Fibroblast of villous mesenchyme (primary cell): Measurements from ENCODE around the gene SNU13. TPM values are rescaled to one million over a fixed set of nuclear protein-coding genes. Genes with fewer than 3 reads are reported as not detected.
"Not testable (repeated sequence)": the region's sequence is repeated elsewhere in the genome, so short reads cannot be mapped to it uniquely, and the experiment has no call there.

Source experiments
- DNase-seq: peaks from one replicate; pipeline ENCODE4 v3.0.0-alpha.2; 2010; ENCODE audit warnings: low read depth
- H3K4me3 ChIP-seq: 2 replicates; pipeline ENCODE4 v1.5.1; 2011; ENCODE audit warnings: low read depth, mild to moderate bottlenecking, low read length
- small RNA-seq: library from RNA; depleted of rRNA; stranded (forward); fragments of <200 nt; gene quantifications from one replicate; pipeline ENCODE3, GENCODE V24; 2012
- total RNA-seq: library from RNA; depleted of rRNA; stranded (reverse); fragments of >200 nt; gene quantifications from 2 replicates; pipeline ENCODE4 v1.2.3, GENCODE V29; 2012
- TF ChIP-seq, protein P1 (sequence below): IDR thresholded peaks from 2 replicates; pipeline ENCODE4 v1.5.1; 2012; ENCODE audit warnings: low read depth, mild to moderate bottlenecking, low read length; ENCODE audit not compliant: insufficient read depth

SNU13 gene
- total RNA-seq, 1 donor: 73.8 TPM

DNA sequence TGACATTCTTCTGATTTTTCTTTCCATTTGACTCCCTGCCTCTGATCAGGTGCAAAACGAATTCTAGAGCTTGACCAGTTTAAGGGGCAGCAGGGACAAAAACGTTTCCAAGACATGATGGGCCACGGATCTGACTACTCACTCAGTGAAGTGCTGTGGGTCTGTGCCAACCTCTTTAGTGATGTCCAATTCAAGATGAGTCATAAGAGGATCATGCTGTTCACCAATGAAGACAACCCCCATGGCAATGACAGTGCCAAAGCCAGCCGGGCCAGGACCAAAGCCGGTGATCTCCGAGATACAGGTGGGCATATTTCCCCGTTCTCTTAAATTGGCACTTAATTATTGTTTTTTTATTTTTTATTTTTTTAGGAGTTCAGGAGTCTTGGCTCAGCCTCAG, 52.2 kb downstream of the SNU13 start:
- TF ChIP-seq, protein P1, sequence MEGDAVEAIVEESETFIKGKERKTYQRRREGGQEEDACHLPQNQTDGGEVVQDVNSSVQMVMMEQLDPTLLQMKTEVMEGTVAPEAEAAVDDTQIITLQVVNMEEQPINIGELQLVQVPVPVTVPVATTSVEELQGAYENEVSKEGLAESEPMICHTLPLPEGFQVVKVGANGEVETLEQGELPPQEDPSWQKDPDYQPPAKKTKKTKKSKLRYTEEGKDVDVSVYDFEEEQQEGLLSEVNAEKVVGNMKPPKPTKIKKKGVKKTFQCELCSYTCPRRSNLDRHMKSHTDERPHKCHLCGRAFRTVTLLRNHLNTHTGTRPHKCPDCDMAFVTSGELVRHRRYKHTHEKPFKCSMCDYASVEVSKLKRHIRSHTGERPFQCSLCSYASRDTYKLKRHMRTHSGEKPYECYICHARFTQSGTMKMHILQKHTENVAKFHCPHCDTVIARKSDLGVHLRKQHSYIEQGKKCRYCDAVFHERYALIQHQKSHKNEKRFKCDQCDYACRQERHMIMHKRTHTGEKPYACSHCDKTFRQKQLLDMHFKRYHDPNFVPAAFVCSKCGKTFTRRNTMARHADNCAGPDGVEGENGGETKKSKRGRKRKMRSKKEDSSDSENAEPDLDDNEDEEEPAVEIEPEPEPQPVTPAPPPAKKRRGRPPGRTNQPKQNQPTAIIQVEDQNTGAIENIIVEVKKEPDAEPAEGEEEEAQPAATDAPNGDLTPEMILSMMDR: no peak
- H3K4me3 ChIP-seq: no peak overlapping the region
- no peak for DNase-seq

DNA sequence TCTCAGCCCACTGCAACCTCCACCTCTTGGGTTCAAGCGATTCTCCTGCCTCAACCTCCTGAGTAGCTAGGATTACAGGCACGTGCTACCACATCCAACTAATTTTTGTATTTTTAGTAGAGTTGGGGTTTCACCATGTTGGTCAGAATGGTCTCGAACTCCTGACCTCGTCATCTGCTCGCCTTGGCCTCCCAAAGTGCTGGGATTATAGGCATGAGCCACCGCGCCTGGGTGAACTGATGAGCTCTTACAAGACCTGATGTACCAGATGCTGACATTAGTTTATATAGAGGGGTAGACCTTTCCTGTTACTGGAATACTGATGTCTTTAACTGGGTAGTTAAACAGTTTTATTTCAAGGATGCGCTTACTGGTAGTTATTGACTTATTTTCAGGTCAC, 54.1 kb downstream of the SNU13 start:
- DNase-seq, H3K4me3 ChIP-seq: not testable (repeated sequence)

DNA sequence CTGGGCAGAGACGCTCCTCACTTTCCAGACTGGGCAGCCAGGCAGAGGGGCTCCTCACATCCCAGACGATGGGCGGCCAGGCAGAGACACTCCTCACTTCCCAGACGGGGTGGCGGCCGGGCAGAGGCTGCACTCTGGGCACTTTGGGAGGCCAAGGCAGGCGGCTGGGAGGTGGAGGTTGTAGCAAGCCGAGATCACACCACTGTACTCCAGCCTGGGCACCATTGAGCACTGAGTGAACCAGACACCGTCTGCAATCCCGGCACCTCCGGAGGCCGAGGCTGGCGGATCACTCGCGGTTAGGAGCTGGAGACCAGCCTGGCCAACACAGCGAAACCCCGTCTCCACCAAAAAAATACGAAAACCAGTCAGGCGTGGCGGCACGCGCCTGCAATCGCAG, 57.1 kb downstream of the SNU13 start:
- H3K4me3 ChIP-seq, DNase-seq: not testable (repeated sequence)

DNA sequence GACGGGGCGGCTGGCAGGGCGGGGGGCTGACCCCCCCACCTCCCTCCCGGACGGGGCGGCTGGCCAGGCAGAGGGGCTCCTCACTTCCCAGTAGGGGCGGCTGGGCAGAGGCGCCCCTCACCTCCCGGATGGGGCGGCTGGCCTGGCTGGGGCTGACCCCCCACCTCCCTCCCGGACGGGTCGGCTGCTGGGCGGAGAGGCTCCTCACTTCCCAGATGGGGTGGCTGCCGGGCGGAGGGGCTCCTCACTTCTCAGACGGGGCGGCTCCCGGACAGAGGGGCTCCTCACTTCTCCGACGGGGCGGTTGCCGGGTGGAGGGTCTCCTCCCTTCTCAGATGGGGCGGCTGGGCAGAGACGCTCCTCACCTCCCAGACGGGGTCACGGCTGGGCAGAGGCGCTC, 57.6 kb downstream of the SNU13 start:
- not testable (repeated sequence) for DNase-seq, H3K4me3 ChIP-seq

DNA sequence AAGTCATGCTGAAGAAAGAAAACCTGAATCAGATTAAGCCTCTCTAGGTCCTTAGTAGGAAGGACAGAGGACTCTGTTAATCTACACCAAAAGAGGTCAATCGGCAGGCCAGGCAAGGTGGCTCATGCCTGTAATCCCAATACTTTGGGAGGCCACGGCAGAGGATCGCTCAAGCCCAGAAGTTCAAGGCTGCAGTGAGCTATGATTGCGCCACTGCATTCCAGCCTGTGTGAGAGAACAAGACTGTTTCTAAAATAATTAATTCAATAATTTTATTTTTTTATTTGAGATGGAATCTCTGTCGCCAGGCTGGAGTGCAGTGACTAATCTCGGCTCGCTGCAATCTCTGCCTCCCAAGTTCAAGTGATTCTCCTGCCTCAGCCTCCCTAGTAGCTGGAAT, 63.1 kb downstream of the SNU13 start:
- DNase-seq: no peak
- H3K4me3 ChIP-seq: no peak overlapping the region
- TF ChIP-seq, protein P1: no peak

Small RNA genes lying within 50 kb of the gene (small RNA-seq; reads per million reads assigned to genes)
- gene HMGN2P10 (not detected), gene RF00019 (not detected), gene RNU6-476P (not detected), gene RNU6ATAC22P (not detected)

Other genes with a start within 250 kb of the SNU13 start
- gene TOB2, start 242.1 kb downstream of the SNU13 start, total RNA-seq: 23.2 and 35.4 TPM in 2 replicates
- gene PHF5A, start 220.2 kb downstream of the SNU13 start, total RNA-seq: 38.0 and 51.0 TPM in 2 replicates
- gene ACO2, start 219.8 kb downstream of the SNU13 start, total RNA-seq: 50.6 and 69.1 TPM in 2 replicates
- gene POLR3H, start 144.4 kb downstream of the SNU13 start, total RNA-seq: 24.8 and 28.1 TPM in 2 replicates
- 1.9 and 2.2 TPM in 2 replicates for gene CSDC2, start 127.9 kb downstream of the SNU13 start, total RNA-seq
- gene PMM1, start 99.0 kb downstream of the SNU13 start, total RNA-seq: 13.8 and 21.6 TPM in 2 replicates
- 23.5 and 27.6 TPM in 2 replicates for gene DESI1, start 67.8 kb downstream of the SNU13 start, total RNA-seq
- 302 and 350 TPM in 2 replicates for gene XRCC6, start 67.6 kb downstream of the SNU13 start, total RNA-seq
- gene MEI1, start 10.6 kb upstream of the SNU13 start, total RNA-seq: 1.3 and 2.2 TPM in 2 replicates
- gene CCDC134, start 111.8 kb upstream of the SNU13 start, total RNA-seq: 11.3 and 16.0 TPM in 2 replicates
- gene SREBF2, start 144.2 kb upstream of the SNU13 start, total RNA-seq: 83.3 and 104 TPM in 2 replicates
- not detected in 2 replicates for gene SHISA8, start 226.2 kb upstream of the SNU13 start, total RNA-seq
- under 0.01 TPM in 2 replicates for gene TNFRSF13C, start 237.9 kb upstream of the SNU13 start, total RNA-seq